NCI-H1092 treated with DMSO at 0.1 percent for 48 hours (cell line): ENCODE results near the gene DNAJA2.
A peak's percentile ranks its signal among the peaks of the same experiment; 100 is the strongest.
"Not testable (repeated sequence)": the region's sequence is repeated elsewhere in the genome, so short reads cannot be mapped to it uniquely, and the experiment has no call there.

Source experiments
- DNase-seq: peaks from one replicate; lab custom pipeline; 2025; lab: John Stamatoyannopoulos, UW

Gene DNAJA2

GRCh38 chr16:46975165-46975564 lies 1.7 kb upstream of the DNAJA2 start:
- DNase-seq: no peak

GRCh38 chr16:46974352-46974751 lies 878 bp upstream of the DNAJA2 start:
- DNase-seq: no peak

GRCh38 chr16:46973996-46974324 lies 486 bp upstream of the DNAJA2 start:
- DNase-seq: no peak

- DNase-seq: peak; percentile 28
Measured at GRCh38 chr16:46972429-46973206, 856 bp downstream of the DNAJA2 start.

GRCh38 chr16:46971271-46971670 lies 2.2 kb downstream of the DNAJA2 start:
- DNase-seq: no peak

DNA sequence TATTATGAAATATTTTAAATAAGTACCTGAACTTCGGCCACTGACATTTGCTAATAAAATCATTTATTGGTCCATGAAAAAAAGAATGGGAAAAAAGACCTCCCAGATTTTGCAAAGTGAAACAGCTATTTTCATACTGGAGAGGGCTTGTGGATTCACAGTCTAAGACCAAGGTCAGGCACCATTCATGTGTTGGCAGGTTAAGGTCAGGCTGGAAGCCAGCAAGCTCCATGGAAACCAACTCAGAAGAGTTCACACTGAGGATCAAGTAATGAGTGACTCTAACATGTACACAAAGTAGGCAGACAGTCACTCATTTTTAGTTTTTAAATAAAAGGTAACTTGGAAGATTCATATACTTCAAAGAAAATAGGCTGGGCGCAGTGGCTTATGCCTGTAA lies 3.4 kb downstream of the DNAJA2 start:
- DNase-seq: no peak

DNA sequence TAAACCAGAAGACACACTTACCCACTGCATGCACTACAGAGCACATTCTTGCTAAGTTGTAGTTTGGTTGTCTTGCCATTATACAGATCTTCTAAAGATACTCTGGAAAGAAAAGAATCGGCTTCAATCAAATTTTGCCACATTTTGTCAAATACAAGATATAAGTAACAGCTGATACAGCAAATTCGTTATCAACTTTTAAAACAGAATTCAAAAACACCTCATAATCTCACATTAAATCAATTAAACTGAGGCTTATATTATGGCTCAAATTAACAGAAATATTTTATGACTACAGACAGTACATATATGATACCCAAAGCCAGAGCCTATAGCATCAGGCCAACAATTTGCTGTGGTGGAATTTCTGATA lies 5.4 kb downstream of the DNAJA2 start:
- DNase-seq: no peak

DNA sequence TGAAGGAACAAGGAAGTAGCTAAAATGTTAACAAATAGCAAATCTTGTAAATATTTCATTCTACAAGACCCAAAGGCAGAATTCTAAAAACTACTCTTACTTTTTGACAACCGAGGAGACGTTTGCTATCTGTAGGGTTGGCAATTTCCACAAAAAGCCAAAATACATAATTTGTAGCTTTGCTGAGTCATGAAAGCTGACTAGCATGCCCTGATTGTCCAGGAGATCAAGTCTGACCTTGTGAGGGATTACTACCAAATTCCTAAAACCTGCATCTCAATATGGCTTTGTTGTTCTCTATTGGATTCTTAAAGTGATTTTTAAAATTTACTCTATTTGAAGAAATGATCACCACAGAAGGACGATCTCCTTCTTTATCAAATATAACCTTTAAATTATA lies 10.8 kb downstream of the DNAJA2 start:
- DNase-seq: no peak

DNA sequence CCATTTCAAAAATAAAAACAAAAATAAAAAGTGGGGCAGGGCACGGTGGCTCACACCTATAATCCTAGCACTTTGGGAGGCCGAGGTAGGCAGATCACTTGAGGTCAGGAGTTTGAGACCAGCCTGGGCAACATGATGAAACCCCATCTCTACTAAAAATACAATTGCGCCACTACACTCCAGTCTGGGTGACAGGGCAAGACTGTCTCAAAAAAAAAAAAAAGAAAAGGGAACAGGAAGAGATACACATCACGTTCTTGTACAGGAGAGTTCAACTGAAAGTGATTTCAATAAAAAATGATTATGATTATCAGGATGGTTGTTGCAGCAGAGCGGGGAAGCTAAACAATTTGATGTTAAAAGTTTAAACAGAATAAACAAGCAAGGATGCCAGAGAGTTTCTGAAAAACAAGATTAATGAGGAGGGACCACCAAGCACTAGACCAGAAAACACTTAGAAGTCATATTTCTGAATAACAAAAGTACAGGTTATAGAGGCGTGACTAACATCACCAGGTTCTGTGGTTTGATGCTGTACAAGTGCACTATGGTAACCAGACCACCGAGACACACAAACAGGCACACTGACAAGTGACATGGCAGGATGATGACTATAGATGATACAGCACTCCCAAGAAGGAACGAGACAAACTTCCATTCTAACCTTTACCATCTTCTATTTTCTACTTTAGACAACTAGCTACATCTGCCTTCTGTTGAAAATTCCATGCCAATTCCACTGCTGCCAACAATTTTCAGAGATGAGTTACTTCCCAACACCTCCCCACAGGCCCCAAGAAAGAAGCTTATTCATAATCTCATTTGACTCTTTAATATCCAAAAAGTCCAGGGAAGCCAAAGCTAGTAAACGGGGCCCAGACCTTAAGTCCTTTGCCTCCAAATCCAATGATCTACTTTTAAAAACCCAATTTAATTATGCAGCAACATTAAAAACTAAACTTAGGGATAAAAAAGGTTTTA lies 11.8 kb downstream of the DNAJA2 start:
- DNase-seq: no peak

GRCh38 chr16:46954562-46954961 lies 18.9 kb downstream of the DNAJA2 start:
- DNase-seq: no peak

- no peak for DNase-seq
Measured at GRCh38 chr16:46950009-46950408, 23.5 kb downstream of the DNAJA2 start.

- DNase-seq: no peak
Measured at GRCh38 chr16:46949241-46949892, 24.1 kb downstream of the DNAJA2 start.

DNA sequence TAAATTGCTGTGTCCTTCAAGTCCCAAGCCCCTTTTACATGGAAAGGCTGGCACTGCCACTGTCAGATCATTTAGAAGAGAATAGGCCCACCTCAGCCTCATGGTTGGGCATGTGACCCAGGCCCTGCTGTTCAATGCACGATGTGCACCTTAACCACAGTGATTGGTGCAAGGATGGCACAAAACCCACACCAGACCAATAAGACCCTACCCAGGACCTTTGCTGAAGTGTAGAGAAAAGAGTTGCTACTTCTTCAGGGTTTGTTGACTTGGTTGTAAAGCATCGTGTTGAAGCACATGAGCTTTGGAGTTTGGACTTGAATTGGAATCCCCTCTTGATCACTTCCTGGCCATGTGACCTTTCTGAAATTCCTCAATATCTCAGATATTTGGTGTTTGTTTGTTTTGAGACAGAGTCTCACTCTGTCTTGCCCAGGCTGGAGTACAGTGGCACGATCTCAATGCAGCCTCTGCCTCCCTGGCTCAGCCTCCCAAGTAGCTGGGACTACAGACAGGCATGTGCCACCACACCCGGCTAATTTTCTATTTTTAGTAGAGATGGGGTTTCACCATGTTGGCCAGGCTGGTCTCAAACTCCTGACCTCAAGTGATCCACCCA lies 24.8 kb downstream of the DNAJA2 start:
- no peak for DNase-seq

DNA sequence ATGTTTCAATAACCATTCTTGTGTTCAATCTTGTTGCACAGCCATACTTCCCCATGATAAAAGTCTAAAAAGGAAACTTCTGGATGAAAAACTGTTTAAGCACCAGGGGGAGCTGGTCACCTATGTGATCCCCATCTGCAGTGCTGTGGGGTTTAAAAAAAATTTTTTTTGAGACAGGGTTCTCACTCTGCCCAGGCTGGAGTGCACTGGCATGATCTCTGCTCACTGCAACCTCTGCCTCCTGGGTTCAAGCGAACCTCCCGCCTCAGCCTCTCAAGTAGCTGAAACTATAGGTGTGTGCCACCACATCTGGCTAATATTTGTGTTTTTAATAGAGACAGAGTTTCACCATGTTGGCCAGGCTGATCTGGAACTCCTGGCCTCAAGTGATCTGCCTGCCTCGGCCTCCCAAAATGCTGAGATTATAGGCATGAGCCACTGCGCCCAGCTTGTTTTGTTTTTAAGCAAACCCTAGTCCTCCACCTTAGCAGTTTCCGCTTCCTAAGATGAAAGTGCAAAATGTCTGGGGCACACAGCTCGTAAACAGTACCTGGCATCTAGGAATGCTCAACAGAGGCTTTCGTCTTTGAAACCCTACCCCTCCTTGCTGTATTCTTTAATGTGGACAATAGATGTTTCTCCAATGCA lies 25.4 kb downstream of the DNAJA2 start:
- DNase-seq: peak; percentile 7

- not testable (repeated sequence) for DNase-seq
Measured at GRCh38 chr16:46944713-46945112, 28.8 kb downstream of the DNAJA2 start.

- no peak for DNase-seq
Measured at GRCh38 chr16:46937536-46937935, 35.9 kb downstream of the DNAJA2 start.

GRCh38 chr16:46932802-46933201 lies 40.7 kb downstream of the DNAJA2 start:
- no peak for DNase-seq

DNA sequence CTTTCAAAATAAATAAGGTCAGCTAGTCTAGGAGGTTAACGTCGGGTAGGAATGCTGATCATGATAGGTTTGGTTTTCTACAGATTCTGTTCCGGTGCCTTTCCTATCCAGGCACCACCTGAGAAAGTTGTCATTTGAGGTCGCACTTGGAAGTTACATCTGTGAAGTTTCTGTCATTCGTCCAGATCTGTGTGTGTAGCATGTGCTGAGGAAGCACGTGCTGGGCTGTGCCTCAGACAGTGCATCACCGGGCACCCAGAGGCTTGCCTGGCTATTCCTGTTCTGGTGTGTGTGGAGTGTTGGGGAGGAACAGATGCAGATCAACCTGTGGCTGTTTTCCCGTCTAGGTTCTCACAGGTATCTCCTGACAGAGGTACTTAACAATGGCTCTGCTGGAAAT lies 42.6 kb downstream of the DNAJA2 start:
- no peak for DNase-seq

DNA sequence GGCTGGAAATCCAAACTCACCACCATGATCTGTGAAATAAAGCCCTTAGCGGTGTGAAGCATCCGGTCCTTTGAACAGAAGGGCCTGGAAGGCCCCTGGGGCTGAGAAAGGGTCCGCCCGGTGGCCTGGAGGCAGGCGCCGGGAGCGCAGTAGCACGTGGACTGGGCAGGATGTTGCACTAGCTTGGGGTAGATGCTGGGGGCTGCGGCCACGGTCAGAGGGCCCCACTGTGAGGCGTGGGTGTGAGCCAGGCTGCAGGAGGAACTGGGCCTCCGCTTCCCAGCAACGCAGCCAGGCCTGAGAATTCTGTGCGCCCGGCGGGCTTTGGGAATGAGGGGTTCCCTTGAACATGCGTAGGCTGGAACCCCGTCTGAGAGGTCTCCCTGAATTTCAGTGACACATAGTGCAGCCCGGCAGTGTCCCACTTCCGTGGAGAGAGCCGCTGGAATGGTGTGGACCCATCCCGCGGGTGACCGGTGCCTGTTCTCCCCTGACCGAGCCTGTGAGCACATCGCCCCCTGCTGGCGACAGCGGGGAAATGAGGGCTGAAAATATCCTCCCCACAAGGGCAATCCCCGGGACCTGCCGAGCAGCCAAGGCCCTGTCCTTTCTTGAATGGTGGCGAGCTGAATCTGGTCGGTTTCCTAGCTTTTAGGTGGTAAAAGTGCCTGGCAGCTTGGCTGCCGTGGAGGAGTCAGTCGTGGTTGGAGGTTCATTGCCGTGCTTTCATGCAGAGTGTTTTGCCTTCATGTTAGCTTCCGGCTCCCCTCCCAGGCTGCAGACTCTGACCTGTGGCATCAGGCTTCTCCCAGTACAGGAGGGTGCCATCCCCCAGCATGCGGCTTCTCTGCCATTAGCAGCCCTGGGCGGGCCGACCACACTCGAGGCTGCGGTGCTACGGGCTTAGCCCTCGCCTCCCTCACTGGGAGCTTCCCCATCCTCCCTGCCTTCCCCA lies 43.8 kb downstream of the DNAJA2 start:
- no peak for DNase-seq

DNA sequence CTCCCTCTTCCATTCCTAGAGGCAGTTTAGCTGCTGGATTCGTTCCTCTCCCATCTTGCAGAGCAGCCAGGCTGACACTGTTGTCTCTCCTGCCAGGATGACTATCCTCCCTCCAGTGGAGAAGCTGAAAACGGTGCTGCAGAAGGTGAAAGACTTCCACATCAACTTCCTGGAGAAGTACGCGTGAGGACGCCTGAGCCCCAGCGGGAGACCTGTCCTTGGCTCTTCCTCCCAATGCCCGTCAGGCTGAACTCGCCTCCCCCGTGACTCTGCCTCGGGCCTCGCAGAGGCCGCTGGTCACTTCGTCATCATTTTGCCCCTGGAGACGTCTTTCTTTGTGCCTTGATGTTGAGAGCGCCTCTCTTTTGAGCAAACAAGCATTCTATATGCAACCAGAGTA lies 44.7 kb downstream of the DNAJA2 start:
- no peak for DNase-seq

DNA sequence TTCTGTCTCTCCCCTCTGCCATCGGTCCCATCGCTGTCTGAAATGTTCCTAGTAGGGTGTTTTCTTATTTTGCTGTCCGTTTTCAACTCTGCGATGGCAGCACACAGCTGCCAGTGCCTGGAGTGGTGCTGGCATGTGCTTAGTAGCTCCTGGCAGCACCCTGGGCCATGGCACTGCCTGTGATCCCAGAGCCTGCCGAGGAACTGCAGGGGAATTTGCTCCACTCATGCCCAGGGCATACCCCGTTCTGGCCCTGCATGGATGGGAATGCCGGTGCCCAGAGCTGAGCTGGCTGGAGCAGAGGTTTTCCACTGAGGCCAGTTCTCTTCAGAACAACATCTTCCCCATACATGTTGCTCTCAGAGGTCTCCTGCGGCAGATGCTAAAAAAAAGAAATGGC lies 46.2 kb downstream of the DNAJA2 start:
- DNase-seq: no peak
